DMS 273 treated with DMSO at 0.1 percent for 48 hours (cell line): ENCODE data around the gene GSK3A.

ENCODE experiments used
- DNase-seq: peaks from one replicate; lab custom pipeline; 2025; lab: John Stamatoyannopoulos, UW

GSK3A gene

GRCh38 chr19:42242512-42243409 is at the start of gene GSK3A:
Gene GSK3A (minus strand): TSS chr19:42242602. CDS start chr19:42242465, 137 bp downstream.
- DNase-seq: peak; percentile 99

- no peak for DNase-seq
Observed at GRCh38 chr19:42291435-42291810, 49.0 kb upstream of the GSK3A start.

- DNase-seq: no peak
Observed at GRCh38 chr19:42290523-42291434, 48.4 kb upstream of the GSK3A start.

GRCh38 chr19:42290136-42290522 is 47.7 kb upstream of the GSK3A start:
- DNase-seq: no peak

- no peak for DNase-seq
Observed at GRCh38 chr19:42289556-42290041, 47.2 kb upstream of the GSK3A start.

GRCh38 chr19:42288881-42289555 is 46.6 kb upstream of the GSK3A start:
- DNase-seq: no peak

GRCh38 chr19:42288387-42288786 is 46.0 kb upstream of the GSK3A start:
- DNase-seq: no peak

DNA sequence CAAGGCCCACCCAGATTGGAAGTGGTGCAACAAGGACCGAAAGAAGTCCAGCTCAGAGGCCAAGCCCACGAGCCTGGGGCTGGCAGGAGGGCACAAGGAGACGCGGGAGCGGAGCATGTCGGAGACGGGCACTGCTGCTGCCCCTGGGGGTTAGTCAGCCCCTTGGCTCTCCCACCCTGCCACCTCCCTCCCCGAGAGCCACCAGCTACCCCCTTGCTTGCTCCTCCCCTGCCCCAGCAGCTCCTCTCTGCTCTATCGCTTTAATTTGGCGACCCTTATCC is 45.4 kb upstream of the GSK3A start:
- DNase-seq: no peak

- no peak for DNase-seq
Observed at GRCh38 chr19:42287017-42287826, 44.8 kb upstream of the GSK3A start.

DNA sequence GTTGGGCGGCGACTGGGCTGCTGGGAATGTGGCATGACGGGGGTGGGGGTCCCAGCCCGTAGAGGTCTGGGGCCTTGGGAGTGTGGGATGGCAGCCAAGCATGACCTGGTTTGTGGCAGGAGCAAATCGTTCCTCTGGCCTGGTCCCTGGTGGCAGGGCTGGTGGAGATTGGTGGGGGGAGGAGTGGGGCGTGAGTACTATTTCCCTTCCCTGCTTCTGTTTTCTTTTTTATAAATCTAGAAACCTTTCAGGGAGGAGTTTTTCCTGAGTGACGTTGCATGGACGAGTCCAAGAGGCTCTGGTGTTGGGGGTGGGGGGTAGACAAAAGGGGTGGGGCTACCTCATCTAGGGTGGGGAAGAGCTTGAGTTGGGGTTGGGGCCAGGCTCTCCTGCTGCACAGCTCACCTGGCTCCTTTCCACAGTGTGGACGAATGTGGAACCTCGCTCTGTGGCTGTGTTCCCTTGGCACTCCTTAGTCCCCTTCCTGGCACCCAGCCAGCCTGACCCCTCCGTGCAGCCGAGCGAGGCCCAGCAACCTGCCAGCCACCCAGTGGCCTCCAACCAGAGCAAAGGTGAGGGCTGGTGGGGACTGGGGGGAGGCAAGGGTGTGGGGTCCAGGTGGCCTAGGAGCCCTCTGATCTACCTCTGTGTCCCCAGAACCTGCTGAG is 44.1 kb upstream of the GSK3A start:
- no peak for DNase-seq

DNA sequence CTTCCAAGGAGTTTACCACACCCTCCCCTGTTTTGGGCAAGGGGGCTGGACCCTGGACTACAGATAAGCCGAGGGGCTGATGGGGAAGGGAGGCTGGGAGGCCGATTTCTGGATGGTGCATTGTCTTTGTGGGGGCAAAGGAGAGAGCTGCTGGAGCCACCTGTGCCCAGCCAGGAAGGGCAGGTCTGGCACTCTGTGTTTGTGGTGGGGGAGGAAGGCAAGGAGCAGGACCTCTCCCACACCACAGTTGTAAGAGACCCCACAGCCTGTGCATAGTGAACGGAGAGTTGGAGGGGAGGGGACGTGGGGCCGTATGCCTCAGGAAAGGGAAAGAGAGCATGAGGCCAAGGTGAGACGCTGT is 43.6 kb upstream of the GSK3A start:
- DNase-seq: no peak

DNA sequence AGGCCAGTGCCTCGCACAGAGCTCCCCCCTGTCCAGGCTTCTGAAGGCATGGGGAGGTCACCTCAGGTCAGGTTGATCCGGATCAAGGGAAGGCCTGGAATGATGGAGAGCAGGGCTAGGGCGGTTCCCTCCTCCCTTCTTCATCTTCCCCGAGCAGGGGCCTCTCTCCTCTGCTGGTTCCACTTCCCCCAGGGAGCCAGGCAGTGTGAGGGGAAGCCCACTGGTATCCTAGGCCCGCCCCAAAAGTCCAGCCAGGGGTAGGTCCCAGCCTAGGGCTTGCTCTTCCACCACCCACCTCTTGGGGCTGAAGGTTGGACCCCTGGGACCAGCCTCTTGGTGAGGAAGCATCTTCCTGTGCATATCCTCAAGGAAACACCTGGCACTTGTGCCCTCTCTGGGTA is 43.1 kb upstream of the GSK3A start:
- DNase-seq: no peak

DNA sequence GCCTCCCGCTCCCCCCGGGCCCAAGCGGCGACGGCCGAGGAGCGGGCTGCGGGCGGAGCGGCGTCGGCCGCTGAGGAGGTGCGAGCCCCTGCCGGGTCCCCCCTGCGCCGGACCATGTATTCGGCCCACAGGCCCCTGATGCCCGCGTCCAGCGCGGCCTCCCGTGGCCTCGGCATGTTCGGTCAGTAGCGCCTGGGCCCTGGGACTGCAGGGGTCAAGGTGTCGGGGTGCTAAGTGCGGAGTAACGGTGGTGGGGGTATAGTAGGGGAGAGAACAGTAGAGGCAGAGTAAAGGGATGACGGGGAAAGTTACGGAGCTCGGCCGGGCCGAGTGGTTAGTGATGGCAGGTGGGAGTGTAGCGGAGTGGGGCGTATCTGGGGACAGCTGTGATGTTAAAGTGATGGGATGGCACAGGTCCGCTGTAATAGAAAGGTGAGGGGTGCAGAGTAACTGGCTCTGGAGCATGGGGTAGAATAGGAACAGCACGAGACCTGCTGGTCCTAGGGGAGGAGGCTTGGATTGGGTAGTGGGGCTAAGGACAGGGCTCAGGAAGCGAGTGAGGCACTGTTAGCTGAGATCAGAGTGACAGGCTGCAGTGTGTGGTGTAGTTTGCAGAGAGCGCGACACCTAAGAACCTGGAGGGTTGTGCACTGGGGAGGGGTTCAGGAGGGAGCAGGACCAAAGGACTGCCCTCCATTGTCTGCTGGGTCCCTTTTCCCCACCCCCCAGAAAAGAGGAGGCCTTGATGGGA is 42.4 kb upstream of the GSK3A start:
- DNase-seq: no peak

DNA sequence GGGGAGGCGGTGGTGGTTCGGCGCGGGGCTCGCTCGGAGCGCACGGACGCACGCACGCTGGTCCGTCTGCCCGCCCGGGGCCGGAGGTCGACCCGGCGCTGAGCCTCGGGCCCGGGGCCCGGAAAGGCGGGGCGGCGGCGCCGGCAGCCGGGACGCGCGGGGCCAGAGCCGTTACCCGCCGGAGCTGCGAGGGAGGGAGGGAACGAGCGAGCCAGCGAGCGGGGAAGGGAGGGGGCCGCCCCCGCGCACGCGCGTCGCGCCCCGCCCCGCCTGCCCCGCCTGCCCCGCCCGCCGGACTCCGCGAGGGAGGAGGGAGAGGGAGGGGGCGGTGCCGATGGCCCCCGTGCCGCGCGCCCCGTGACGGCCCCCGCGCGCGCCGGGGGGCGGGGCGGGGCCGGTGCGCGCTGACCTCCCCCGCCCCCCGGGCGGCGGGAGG is 41.7 kb upstream of the GSK3A start:
- DNase-seq: no peak

DNA sequence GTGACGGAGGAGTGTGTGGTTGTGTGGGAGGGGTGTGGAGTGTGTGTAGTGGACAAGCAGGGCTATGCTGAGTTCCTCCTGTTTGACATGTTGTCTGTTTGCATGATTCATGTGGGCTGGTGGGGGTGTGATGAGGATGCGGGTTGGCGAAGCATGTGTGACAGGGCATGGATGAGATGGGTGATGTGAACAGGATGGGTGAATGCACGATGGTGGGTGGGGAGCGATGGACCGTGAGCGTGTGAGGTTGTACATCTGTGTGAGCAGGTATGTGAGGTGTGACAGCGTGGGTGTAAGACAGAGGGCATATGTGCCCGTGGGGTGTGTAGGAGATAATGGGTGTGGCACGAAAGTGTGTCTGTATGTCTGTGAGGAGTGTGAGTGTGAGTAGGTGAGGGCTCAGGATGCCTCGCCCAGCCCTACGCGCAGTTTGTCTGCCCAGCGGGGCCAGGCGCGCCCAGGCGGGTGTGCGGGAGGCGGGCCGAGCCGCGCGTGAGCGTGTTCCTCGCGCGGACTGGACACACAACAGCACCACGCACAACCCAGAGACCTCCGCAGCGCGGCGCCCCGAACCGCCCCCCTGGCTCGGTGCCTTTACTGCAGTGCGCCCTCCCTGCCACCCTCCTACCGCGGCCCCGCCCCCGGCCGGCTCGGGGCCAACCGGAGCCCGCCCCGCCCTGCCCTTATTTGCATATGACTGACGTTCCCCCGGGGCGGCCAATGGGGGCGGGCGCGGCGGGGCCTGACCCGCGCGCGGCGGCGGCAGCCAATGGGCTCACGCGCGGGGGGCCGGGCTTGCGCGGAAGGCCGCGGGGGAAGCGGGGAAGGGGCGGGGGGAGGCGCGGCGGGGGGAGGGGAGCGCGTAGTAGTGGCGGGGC is 41.0 kb upstream of the GSK3A start:
- DNase-seq: peak; percentile 66

DNA sequence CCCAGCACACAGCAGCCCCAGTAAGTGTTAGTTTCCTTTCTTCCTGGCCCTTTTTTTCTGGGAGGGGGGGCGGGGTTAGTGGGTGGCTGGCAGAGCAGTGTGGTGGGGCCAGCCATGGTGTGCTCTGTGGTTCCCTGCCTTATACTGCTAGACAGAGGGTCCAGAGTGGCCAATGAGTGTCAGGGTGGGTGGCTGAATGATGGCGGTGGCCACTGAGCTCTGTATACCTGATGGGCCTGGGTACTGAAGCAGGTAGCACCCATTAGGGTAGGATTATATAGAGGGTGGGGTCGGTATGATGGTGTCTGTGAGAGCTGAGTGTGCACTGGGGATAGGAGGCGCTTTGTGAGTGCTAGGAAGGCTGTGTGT is 40.4 kb upstream of the GSK3A start:
- no peak for DNase-seq

- DNase-seq: no peak
Observed at GRCh38 chr19:42281827-42282762, 39.7 kb upstream of the GSK3A start.

GRCh38 chr19:42281146-42281826 is 38.9 kb upstream of the GSK3A start:
- peak; percentile 55 for DNase-seq
